Measurements from ENCODE around the gene CLEC1B. TPM values are rescaled to one million over a fixed set of nuclear protein-coding genes. Genes with fewer than 3 reads are reported as not detected.

The CLEC1B gene
- total RNA-seq, 1 donor from 2014 or later, result not detected

DNA sequence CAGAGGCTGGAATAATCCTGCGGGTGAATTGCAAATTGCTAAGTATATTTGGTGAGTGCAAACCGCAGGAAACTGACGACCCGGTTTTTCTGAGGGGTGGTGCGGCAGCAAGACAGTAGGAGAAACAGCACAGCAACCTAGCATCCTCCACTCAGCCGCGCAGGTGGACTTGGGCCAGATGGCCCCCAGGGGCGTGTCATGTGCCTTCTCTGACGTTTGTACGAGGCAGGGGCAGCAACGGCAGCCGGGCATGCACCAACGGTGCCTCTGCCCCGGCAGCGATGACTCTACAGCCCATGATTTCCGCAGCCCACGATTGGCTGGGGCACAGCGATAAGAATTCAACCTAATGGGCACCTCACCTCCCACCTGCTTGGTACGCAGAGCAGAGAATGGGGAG lies 55.7 kb downstream of the CLEC1B start:
- H3K9me3 ChIP-seq (ENCODE audit: insufficient read depth, low read depth, low read length), result no peaks in the 10 kb centered on the region
- H4K20me1 ChIP-seq (ENCODE audit: insufficient read depth, low read length), result no peaks in the 10 kb centered on the region
- Mint-ChIP-seq H3K36me3 (ENCODE audit: low read depth, unreplicated experiment) (no peaks in the 10 kb centered on the region), H3K27ac (ENCODE audit: unreplicated experiment) (no peak overlapping the region), H3K4me1 (ENCODE audit: low read depth, unreplicated experiment) (no peaks in the 10 kb centered on the region), H3K9me3 (ENCODE audit: unreplicated experiment) (peaks cover 3% of the 10 kb centered on the region), H3K27me3 (ENCODE audit: low read depth, unreplicated experiment) (no peaks in the 10 kb centered on the region), H3K4me3 (ENCODE audit: unreplicated experiment) (no peak overlapping the region)
- no peaks in the 10 kb centered on the region for H3K79me2 ChIP-seq (ENCODE audit: insufficient read depth, low read length)
- H3K4me2 ChIP-seq (ENCODE audit: low read length), result no peak overlapping the region
- no peak overlapping the region for H3K27ac ChIP-seq (ENCODE audit: low read depth, low read length)
- H3K36me3 ChIP-seq (ENCODE audit: insufficient read depth, low read length), result no peaks in the 10 kb centered on the region
- no peak overlapping the region for H3K9ac ChIP-seq (ENCODE audit: low read length)
- H3K27me3 ChIP-seq (ENCODE audit: insufficient read depth, low read length), result no peaks in the 10 kb centered on the region
- no peaks in the 10 kb centered on the region for H3K4me1 ChIP-seq (ENCODE audit: insufficient read depth, low read length)
- no peak overlapping the region for H3K4me3 ChIP-seq (ENCODE audit: insufficient read depth, low read depth, low read length)
- H2AFZ ChIP-seq (ENCODE audit: low read depth, low read length), result no peak overlapping the region
- no peak for TF ChIP-seq EZH2 (IDR thresholded peaks at IDR 0.05; ENCODE audit: insufficient read depth, low read length)
- TF ChIP-seq, protein P1, sequence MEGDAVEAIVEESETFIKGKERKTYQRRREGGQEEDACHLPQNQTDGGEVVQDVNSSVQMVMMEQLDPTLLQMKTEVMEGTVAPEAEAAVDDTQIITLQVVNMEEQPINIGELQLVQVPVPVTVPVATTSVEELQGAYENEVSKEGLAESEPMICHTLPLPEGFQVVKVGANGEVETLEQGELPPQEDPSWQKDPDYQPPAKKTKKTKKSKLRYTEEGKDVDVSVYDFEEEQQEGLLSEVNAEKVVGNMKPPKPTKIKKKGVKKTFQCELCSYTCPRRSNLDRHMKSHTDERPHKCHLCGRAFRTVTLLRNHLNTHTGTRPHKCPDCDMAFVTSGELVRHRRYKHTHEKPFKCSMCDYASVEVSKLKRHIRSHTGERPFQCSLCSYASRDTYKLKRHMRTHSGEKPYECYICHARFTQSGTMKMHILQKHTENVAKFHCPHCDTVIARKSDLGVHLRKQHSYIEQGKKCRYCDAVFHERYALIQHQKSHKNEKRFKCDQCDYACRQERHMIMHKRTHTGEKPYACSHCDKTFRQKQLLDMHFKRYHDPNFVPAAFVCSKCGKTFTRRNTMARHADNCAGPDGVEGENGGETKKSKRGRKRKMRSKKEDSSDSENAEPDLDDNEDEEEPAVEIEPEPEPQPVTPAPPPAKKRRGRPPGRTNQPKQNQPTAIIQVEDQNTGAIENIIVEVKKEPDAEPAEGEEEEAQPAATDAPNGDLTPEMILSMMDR (IDR thresholded peaks at IDR 0.05; ENCODE audit: insufficient read depth, low read depth, low read length), result no peak
- DNase-seq (ENCODE audit: low read depth), result no peak
- no peak for FAIRE-seq

Other genes with a start within 250 kb of the CLEC1B start
- 0.18 TPM in 1 of 2 replicates, not detected in the other for gene CD69, start 238.2 kb downstream of the CLEC1B start, total RNA-seq
- not detected in 2 replicates for gene KLRF1, start 171.6 kb downstream of the CLEC1B start, total RNA-seq
- not detected in 2 replicates for gene CLEC2B, start 129.8 kb downstream of the CLEC1B start, total RNA-seq
- not detected in 2 replicates for gene KLRF2, start 117.6 kb downstream of the CLEC1B start, total RNA-seq
- 0.84 and 2.0 TPM in 2 replicates for gene CLEC2A, start 66.8 kb downstream of the CLEC1B start, total RNA-seq
- gene CLEC12A, start 27.7 kb downstream of the CLEC1B start, total RNA-seq, result not detected in 2 replicates
- 0.14 TPM in 1 of 2 replicates, not detected in the other for gene CLEC12B, start 11.5 kb upstream of the CLEC1B start, total RNA-seq
- not detected in 2 replicates for gene CLEC9A, start 31.6 kb upstream of the CLEC1B start, total RNA-seq
- gene CLEC1A, start 99.9 kb upstream of the CLEC1B start, total RNA-seq, result not detected in 2 replicates
- 1.1 and 1.4 TPM in 2 replicates for gene CLEC7A, start 131.1 kb upstream of the CLEC1B start, total RNA-seq
- gene OLR1, start 173.0 kb upstream of the CLEC1B start, total RNA-seq, result 0.96 and 0.98 TPM in 2 replicates
- 0.45 TPM in 1 of 2 replicates, not detected in the other for gene TMEM52B, start 179.9 kb upstream of the CLEC1B start, total RNA-seq
- 108 and 119 TPM in 2 replicates for gene GABARAPL1, start 213.8 kb upstream of the CLEC1B start, total RNA-seq